Suppressor macrophage (primary cell): ENCODE measurements around the gene ZMYND11.

Experiments used
- DNase-seq, 4 experiments: peaks; one replicate each; pipeline ENCODE4 v3.0.0-alpha.2; 2020 to 2022

The ZMYND11 gene

DNA sequence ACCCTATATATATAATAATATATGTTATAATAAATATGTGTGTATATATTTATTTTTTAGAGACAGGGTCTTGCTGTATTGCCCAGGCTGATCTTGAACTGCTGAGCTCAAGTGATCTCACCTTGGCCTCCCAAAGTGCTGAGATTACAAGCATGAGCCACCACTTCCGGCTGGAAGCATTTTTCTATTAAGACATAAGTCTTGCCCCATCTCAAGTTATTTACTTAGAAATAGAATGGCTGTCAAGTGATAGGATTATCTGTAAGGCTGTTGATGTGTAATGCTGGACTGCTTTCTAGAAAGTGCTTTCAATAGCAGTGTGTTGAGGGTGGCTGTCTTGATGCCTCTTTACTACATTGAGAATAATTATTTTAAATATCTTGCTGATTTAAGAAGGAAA lies 65.2 kb downstream of the ZMYND11 start:
- no peak for DNase-seq

DNA sequence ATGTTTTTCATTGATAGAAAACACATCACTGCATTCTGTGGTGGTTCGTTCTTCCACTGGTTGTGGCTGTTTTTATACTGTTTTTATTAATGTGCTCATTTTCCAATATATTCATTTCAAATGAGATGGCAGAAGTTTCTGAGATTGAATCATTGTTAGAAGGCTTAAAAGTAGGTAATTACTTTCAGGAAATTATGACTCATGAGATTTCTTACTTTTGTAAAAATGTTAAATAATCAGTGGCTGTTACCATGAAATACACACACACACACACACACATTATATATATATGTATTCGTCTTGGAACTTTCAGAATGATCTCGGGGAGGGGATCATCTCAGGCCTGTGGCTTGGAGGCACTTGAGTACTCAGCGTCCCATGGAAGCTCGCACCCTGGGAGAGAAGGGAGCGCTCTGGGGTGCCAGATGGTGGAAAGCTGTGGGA lies 66.1 kb downstream of the ZMYND11 start:
- no peak for DNase-seq

DNA sequence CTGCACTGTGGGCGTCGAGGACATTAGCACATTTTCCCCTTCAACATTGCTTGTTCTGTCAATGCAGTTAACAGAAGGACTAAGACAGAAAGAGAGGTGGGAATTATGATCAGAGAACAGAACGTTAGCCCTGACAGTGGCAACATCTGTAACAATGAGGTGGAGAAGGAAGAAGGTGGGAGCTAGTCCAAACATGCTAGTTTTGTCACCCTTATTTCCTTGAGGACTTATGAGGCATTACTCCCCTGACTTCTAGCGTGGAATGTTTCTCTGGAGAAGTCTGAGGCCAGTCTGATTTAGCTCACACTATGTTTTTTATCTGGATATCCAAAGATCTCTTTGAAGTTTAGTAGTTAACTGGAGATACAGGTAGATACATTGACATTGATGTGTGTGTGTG lies 73.4 kb downstream of the ZMYND11 start:
- no peak for DNase-seq

DNA sequence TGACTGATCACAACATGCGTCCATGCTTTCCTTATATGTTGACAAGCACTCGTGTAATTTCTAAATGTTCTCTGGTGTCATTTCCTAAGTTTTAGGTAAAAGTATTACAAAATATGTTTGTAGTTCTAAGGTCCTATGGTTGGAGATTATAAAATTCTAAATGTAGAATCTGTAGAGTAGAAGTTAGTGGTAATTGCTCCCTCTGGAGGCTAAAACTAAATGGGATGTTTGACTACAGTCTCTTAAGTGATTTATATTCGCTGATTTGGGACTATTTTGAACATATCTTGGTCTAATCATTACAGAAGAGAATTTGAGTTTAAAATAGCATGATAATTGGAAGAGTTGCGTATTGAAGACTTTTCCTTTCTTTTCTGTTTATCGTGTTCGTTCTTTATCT lies 74.1 kb downstream of the ZMYND11 start:
- no peak for DNase-seq

GRCh38 chr10:210297-210696 lies 75.0 kb downstream of the ZMYND11 start:
- no peak for DNase-seq

DNA sequence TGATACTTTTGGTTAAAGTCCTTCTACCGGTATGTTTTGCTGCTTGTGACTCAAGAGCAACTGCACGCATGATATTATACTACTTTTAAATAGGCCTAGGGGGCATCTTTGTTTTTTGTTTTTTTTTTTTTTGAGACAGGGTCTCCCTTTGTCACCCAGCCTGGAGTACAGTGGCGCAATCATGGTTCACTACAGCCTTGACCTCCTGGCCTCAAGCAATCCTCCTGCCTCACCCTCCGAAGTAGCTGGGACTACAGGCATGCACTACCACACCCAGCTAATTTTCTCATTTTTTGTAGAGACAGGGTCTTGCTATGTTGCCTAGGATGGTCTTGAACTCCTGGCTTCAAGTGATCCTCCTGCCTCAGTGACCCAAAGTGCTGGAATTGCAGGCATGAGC lies 80.2 kb downstream of the ZMYND11 start:
- DNase-seq = no peak

- DNase-seq = no peak
These were observed 83.5 kb downstream of the ZMYND11 start for GRCh38 chr10:218798-219197.

DNA sequence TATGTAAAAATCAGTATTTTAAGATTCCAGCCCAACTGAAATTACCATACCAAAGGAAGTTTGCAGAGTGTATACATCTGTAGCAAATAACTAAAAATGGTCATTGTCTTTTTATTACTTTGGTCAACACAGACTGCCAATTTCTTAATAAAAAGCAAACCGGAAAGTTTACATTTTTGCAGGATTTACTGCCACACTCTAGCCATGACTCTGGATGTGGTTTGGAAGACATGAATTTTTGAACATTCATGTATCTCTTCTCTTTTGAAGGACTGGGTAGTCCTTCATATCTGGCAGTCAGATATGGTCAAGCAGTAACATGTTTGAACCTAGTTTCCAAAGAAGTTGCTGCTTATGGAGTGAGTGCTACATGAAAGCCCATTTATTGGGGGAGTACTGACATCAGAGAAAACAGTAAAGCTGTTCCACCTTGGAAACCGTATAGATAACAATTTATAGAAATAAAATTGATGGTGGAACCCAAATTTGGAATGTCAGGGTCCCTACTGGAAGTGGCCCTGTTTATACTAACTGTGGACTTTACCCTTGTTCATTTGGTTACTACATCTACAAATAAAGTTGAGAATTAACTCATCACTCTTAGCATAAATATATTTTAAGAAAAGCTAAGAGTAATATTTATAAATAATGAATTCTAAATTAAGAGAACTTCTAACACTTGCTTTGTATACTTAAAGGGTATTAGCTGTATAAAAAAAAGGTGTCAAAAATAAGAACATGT lies 84.6 kb downstream of the ZMYND11 start:
- no peak for DNase-seq

- DNase-seq = no peak
These were observed 89.3 kb downstream of the ZMYND11 start for GRCh38 chr10:224571-224970.

DNA sequence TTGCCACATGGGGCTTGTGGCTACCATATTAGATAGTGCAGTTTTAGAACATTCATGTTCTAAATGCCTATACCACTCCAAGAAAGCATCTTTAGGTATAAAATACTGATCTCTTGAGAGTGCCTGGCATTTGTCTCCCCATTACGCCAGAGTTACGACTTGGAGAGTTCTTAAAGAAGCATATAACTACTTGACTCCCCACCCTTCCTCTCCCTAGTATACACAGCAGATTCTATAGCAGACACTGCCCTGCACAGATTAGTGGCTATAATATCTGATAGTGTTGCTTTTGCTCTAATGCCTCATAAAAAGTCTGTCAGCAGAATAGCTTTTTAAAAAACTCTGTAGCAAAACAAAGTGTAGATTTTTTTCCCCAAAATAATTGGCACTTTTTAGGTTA lies 90.8 kb downstream of the ZMYND11 start:
- no peak for DNase-seq

DNA sequence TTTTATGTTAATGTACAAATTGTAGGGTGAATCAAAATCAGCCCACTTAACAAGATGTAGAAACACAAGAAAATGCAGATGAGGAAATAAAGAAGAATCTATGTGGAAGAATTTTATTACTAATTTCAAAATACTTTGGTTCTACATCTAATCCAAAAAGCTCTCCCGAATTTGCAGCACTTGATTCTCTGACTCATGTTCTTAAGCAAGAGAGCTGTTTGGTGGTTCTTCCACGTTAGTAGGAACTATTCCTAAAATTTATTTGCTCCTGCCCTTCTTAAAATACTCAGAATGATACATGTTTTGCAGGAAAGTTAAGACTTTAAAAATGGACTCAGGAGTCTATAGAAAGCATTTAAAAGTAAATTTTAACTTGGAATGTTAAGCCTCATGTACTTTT lies 91.8 kb downstream of the ZMYND11 start:
- peak in 2 of 4 experiments; percentile 12 to 26 for DNase-seq

GRCh38 chr10:228366-228765 lies 93.1 kb downstream of the ZMYND11 start:
- no peak for DNase-seq

DNA sequence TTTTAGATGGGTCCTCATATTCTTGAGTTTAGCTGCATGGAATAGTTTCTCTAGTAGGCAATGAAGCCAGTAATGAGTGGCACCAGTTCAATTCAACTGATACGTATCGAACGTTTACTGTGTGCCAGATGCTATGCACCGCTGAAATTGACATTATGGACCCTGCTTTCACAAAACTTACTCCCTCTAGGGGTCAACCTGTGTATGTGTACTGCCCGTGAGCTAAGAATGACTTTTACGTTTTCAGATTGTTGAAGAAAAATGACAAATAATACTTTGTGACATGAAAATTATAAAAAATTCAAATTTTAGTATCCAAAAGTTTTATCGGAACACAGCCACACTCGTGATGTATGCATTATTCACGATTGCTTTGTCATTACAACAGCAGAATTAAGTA lies 95.5 kb downstream of the ZMYND11 start:
- peak in 2 of 4 experiments; percentile 4 to 10 for DNase-seq

DNA sequence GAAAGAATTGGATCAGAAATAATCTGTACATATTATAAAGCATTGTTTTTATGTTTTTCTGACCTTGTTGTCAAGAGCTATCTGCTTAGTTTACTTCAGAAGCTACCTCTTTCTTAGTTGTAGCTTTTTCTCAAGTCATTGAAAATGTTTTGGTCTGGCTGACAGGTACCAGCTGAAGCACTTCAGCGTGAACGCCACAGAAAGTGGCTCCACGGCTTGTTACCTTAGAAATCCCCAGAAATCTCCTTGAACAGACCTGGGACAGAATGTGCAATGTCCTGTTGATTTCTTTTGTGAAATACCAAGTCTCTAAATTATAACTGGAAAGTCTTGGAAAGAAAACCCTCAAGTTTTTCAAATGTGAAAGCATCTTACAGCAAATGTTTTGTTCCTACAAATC lies 96.8 kb downstream of the ZMYND11 start:
- DNase-seq = no peak

- DNase-seq = no peak
These were observed 97.6 kb downstream of the ZMYND11 start for GRCh38 chr10:232878-233277.

DNA sequence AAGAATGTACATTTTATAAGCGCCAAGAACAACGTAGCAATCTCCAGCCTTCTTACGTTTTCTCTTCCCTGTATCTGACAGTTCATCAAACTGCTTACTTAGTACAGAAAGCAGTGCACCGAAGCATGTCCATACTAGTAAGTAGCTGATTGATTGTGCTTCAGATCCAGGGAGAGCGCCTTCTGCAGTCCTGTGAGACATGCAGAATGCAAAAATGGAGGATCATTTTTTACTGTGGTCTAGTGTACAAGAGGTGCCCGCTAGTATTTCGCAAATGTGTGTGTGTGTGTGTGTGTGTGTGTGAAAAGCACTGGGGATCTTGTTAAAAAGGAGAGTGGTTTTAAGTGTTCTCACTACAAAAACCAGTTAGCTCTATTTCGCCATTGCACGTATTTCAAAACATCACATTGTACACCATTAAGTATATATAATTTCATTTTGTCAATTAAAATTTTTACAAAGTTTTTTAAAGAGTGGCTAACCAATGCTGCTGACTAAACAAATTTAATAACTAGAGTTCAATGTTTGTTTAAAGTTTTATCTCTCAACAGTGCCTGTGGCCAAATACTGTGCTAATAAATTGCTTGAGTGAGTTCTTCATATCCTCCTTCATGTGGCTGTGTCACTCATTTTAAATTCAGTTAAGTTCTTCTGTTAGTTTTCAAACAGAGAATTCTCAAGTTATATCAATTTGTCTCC lies 99.6 kb downstream of the ZMYND11 start:
- no peak for DNase-seq

DNA sequence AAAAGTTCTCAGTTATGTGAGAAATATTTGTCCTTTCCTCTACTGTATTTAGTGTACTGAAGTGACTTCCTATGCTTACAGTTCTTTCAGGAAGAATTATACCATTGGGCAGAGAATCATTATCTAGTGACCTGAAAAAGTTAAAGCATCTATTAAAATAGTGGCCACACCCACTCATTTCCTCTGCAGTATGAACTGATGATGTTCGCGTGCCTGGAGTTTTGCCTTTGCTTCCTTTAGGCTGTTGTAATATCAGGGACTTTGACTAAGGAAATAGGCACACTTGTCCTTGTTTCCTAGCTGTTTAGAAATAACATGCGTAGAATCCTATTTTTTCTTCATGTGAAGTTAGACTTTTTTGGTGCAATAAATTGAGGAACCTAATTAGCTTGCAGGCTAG lies 100.7 kb downstream of the ZMYND11 start:
- DNase-seq = no peak

DNA sequence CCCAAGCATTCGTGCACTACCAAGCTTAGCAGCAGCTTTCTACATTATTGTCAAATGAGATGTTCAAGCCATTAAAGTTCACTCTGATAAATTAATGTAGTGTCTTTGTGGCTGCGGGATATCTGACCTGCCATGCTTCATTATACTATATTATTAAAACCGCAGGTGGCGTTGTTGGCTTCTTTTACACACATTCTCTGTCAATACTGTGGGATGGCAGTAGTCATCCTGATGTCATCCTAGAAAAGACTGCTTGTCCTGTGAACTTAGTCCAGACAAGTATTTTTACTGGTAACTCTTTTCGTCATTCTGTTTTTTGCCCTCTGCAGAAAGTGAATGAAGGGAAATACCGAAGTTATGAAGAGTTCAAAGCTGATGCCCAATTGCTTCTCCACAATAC lies 103.9 kb downstream of the ZMYND11 start:
- no peak for DNase-seq

GRCh38 chr10:241451-241850 lies 106.2 kb downstream of the ZMYND11 start:
- DNase-seq = no peak

- no peak for DNase-seq
These were observed 106.8 kb downstream of the ZMYND11 start for GRCh38 chr10:241966-242643.

- DNase-seq = no peak
These were observed 109.0 kb downstream of the ZMYND11 start for GRCh38 chr10:244227-244626.

GRCh38 chr10:246431-246830 lies 111.2 kb downstream of the ZMYND11 start:
- DNase-seq = no peak

DNA sequence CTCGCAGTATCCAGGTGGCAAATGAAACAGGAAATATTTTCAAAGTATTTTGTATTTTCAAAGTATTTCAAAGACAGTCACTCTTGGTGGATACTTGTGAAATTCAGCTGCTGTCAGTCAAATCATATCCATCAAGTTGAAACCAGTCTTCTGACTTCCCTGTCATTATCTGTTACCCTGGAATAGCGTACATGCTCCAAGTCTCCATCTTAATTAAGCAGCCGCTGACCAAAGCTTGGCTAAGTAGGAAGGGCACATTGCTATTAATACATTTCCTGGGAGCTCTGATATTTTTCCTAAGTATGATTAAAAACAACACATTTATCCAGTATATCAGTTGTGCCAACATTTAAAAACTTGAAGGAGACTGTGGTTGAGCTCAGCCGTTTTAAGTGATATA lies 112.2 kb downstream of the ZMYND11 start:
- DNase-seq = no peak

DNA sequence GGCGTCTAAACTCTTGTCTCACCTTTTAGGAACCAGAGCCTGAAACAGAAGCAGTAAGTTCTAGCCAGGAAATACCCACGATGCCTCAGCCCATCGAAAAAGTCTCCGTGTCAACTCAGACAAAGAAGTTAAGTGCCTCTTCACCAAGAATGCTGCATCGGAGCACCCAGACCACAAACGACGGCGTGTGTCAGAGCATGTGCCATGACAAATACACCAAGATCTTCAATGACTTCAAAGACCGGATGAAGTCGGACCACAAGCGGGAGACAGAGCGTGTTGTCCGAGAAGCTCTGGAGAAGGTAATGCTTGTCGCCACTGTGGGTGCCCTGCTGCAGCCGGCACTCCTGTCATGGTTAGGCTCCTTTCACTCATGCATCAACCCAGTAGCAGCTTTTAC lies 113.1 kb downstream of the ZMYND11 start:
- DNase-seq = no peak
